ENCODE data around the gene ALOXE3.

GRCh38 chr17:8074554-8074953 is 43.8 kb downstream of the ALOXE3 start:
- TF ChIP-seq CTCF (IDR thresholded peaks at IDR 0.05; ENCODE audit: low read length) (no peak), EZH2 (optimal IDR thresholded peaks at IDR 0.05; ENCODE audit: low read depth, low read length) (no peak)
